Epithelial cell of proximal tubule (primary cell): ENCODE measurements around the gene PDE1C. TPM values are rescaled to one million over a fixed set of nuclear protein-coding genes. Genes with fewer than 3 reads are reported as not detected.
A peak's percentile ranks its signal among the peaks of the same experiment; 100 is the strongest.

ENCODE experiments used
- DNase-seq: peaks from one replicate; pipeline ENCODE4 v3.0.0-alpha.2; 2011; ENCODE audit warnings: low read depth
- H3K4me3 ChIP-seq: 2 replicates; pipeline ENCODE4 v1.5.1; 2011; ENCODE audit warnings: low read depth, mild to moderate bottlenecking, low read length
- CTCF ChIP-seq: conservative IDR thresholded peaks from 2 replicates; pipeline ENCODE4 v1.5.1; 2012; ENCODE audit warnings: low read depth, mild to moderate bottlenecking, low read length
- total RNA-seq: library from RNA; depleted of rRNA; stranded (reverse); fragments of >200 nt; gene quantifications from 2 replicates; pipeline ENCODE4 v1.2.3, GENCODE V29; 2015

Gene PDE1C
- total RNA-seq, 1 donor from 2014 or later, result 5.9 TPM

GRCh38 chr7:31744294-31744874, 325.8 kb downstream of the PDE1C start:
- H3K4me3 ChIP-seq, result no peak overlapping the region
- peak; percentile 96 for TF ChIP-seq CTCF
- peak; percentile 23 for DNase-seq

- TF ChIP-seq CTCF, result no peak
- no peak for DNase-seq
- no peak overlapping the region for H3K4me3 ChIP-seq
Observed at GRCh38 chr7:31741852-31742251, 328.4 kb downstream of the PDE1C start.

- DNase-seq, result peak; percentile 15
- H3K4me3 ChIP-seq, result no peak overlapping the region
- peak; percentile 95 for TF ChIP-seq CTCF
Observed at GRCh38 chr7:31735991-31736982, 333.9 kb downstream of the PDE1C start.

GRCh38 chr7:31734456-31734855, 335.8 kb downstream of the PDE1C start:
- DNase-seq, result no peak
- TF ChIP-seq CTCF, result no peak

GRCh38 chr7:31729195-31729804, 340.9 kb downstream of the PDE1C start:
- DNase-seq, result no peak
- no peak overlapping the region for H3K4me3 ChIP-seq
- TF ChIP-seq CTCF, result peak; percentile 11

More at GRCh38 chr7:31734456-31734855, 335.8 kb downstream of the PDE1C start:
- H3K4me3 ChIP-seq, result no peak overlapping the region

- no peak for DNase-seq
- no peak overlapping the region for H3K4me3 ChIP-seq
- TF ChIP-seq CTCF, result no peak
Observed at GRCh38 chr7:31724696-31725095, 345.5 kb downstream of the PDE1C start.
